Trophoblast cell (in vitro differentiated cells and primary cell): ENCODE results near the gene HTT-AS.
A peak's percentile ranks its signal among the peaks of the same experiment; 100 is the strongest.

ENCODE experiments used
- DNase-seq, 2 donors: peaks; one replicate each; pipeline ENCODE4 v3.0.0-alpha.2; 2016
- H2AFZ ChIP-seq: 2 replicates; pipeline ENCODE4 v1.6.1; 2013; ENCODE audit warnings: low read length, moderate library complexity, mild to moderate bottlenecking; ENCODE audit not compliant: insufficient read depth, poor library complexity
- H2AK5ac ChIP-seq: 2 replicates; pipeline ENCODE4 v1.6.1; 2013; ENCODE audit warnings: mild to moderate bottlenecking, low read length
- H2BK120ac ChIP-seq: 2 replicates; pipeline ENCODE4 v1.6.1; 2013; ENCODE audit warnings: low read length, mild to moderate bottlenecking, moderate library complexity; ENCODE audit not compliant: insufficient read depth, poor library complexity
- H2BK12ac ChIP-seq: 2 replicates; pipeline ENCODE4 v1.6.1; 2013; ENCODE audit warnings: mild to moderate bottlenecking, low read length, moderate library complexity
- H2BK5ac ChIP-seq: 2 replicates; pipeline ENCODE4 v1.6.1; 2013; ENCODE audit warnings: low read length, low read depth, moderate library complexity, mild to moderate bottlenecking; ENCODE audit not compliant: poor library complexity
- H3K14ac ChIP-seq: 2 replicates; pipeline ENCODE4 v1.6.1; 2013; ENCODE audit warnings: mild to moderate bottlenecking, low read length
- H3K18ac ChIP-seq: 2 replicates; pipeline ENCODE4 v1.6.1; 2013; ENCODE audit warnings: mild to moderate bottlenecking, low read length
- H3K23ac ChIP-seq: 2 replicates; pipeline ENCODE4 v1.6.1; 2013; ENCODE audit warnings: low read length
- H3K27ac ChIP-seq: 2 replicates; pipeline ENCODE4 v1.5.1; 2013; ENCODE audit warnings: low read depth, mild to moderate bottlenecking, inconsistent platforms, low read length, moderate library complexity
- H3K27me3 ChIP-seq: 2 replicates; pipeline ENCODE4 v1.6.1; 2013; ENCODE audit warnings: inconsistent platforms, mild to moderate bottlenecking, low read length, moderate library complexity; ENCODE audit not compliant: insufficient read depth
- H3K36me3 ChIP-seq, 2 experiments: 1 replicate in 1 of 2; 2 replicates in 1 of 2; pipeline ENCODE4 v1.6.1; 2013; ENCODE audit warnings: low read length in 2 of 2, mild to moderate bottlenecking in 2 of 2, moderate library complexity in 1 of 2; ENCODE audit not compliant: insufficient read depth in 2 of 2, control insufficient read depth in 1 of 2
- H3K4ac ChIP-seq: 2 replicates; pipeline ENCODE4 v1.6.1; 2013; ENCODE audit warnings: low read depth, mild to moderate bottlenecking, low read length, moderate library complexity
- H3K4me1 ChIP-seq, 2 experiments: 1 replicate in 1 of 2; 2 replicates in 1 of 2; pipeline ENCODE4 v1.6.1; 2013; ENCODE audit warnings: low read length in 2 of 2, mild to moderate bottlenecking in 2 of 2, moderate library complexity in 1 of 2; ENCODE audit not compliant: insufficient read depth in 2 of 2, control insufficient read depth in 1 of 2
- H3K4me2 ChIP-seq: 2 replicates; pipeline ENCODE4 v1.6.1; 2013; ENCODE audit warnings: inconsistent platforms, mild to moderate bottlenecking, low read length, moderate library complexity
- H3K4me3 ChIP-seq: 2 replicates; pipeline ENCODE4 v1.5.1; 2013; ENCODE audit warnings: mild to moderate bottlenecking, low read depth, low read length, inconsistent platforms
- H3K79me1 ChIP-seq: one replicate; pipeline ENCODE4 v1.6.1; 2013; ENCODE audit warnings: low read length
- H3K79me2 ChIP-seq: 2 replicates; pipeline ENCODE4 v1.6.1; 2013; ENCODE audit warnings: low read length, mild to moderate bottlenecking; ENCODE audit not compliant: control insufficient read depth, insufficient read depth, poor library complexity
- H3K9ac ChIP-seq: 2 replicates; pipeline ENCODE4 v1.6.1; 2013; ENCODE audit warnings: mild to moderate bottlenecking, low read length
- H3K9me3 ChIP-seq: 2 replicates; pipeline ENCODE4 v1.6.1; 2013; ENCODE audit warnings: low read depth, mild to moderate bottlenecking, control low read depth, inconsistent platforms, low read length; ENCODE audit not compliant: insufficient read depth
- H4K12ac ChIP-seq: 2 replicates; pipeline ENCODE4 v1.6.1; 2013; ENCODE audit warnings: low read depth, mild to moderate bottlenecking, low read length, moderate library complexity
- H4K8ac ChIP-seq: 2 replicates; pipeline ENCODE4 v1.6.1; 2013; ENCODE audit warnings: low read depth, mild to moderate bottlenecking, low read length, moderate library complexity
- H4K91ac ChIP-seq: one replicate; pipeline ENCODE4 v1.6.1; 2013; ENCODE audit warnings: low read depth, mild to moderate bottlenecking, low read length, moderate library complexity
- WGBS: extraction: QIAGEN DNeasy Blood & Tissue Kit; methylation state at CpG from one replicate; pipeline ENCODE4 v1.1.7; 2013; ENCODE audit warnings: missing lambda C conversion rate; ENCODE audit not compliant: insufficient read length, insufficient coverage; ENCODE audit errors: extremely low coverage; 5-methylcytosine and 5-hydroxymethylcytosine counted together

HTT-AS gene

DNA sequence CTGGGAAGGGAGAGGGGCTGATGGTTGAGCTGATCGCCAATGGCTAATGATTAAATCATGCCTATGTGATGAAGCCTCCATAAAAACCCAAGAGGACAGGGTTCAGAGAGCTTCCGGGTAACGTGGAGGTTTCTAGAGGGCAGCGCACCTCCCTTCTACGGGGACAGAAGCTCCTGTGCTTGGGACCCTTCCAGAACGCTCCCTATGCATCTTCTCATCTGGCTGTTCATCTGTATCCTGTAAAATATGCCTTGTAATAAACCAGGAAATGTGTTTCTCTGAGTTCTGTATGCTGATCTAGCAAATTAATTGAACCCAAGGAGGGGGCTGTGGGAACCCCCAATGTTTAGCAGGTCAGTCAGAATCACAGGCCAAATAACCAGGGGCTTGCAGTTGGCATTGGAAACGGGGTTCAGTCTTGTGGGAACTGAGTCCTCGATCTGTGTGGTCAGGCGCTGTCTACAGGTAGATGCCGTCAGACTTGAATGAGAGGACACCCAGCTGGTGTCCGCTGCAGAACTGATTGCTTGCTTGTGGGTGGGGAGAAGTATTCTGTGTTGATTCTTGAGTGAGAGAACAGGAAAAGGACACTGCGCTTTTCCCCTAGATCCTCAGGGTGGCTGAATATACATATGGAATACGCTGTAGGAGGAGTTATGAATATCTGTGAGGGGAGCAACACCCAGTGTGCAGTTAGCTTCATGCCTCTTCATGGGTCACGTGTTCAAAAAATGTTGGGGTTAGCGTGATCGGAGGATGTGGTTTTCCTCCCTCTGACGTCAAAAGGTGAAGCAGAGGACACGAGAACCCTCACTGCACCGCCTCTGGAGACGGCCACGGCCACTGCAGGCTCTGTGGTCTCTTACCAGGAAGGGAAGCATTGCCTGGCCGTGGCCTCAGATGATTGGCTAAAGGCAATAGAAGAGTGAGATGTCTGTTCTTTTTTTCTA is 29.2 kb downstream of the HTT-AS start:
- H3K4me1 ChIP-seq: peaks cover 7 to 8% of the 10 kb centered on the region in 2 experiments
- no peak overlapping the region for H3K4ac ChIP-seq
- no peak overlapping the region for H2BK120ac ChIP-seq
- no peak overlapping the region for H3K27ac ChIP-seq
- no peaks in the 10 kb centered on the region for H3K79me2 ChIP-seq
- H2AFZ ChIP-seq: no peak overlapping the region
- H4K8ac ChIP-seq: no peak overlapping the region
- no peak overlapping the region for H3K4me2 ChIP-seq
- H3K18ac ChIP-seq: no peak overlapping the region
- no peaks in the 10 kb centered on the region for H3K36me3 ChIP-seq
- H3K4me3 ChIP-seq: no peak overlapping the region
- no CpG with 5 or more reads among the region's 22 CpGs for WGBS
- H3K27me3 ChIP-seq: no peaks in the 10 kb centered on the region
- no peak overlapping the region for H2BK12ac ChIP-seq
- no peaks in the 10 kb centered on the region for H3K79me1 ChIP-seq
- H4K12ac ChIP-seq: no peak overlapping the region
- H3K9ac ChIP-seq: no peak overlapping the region
- no peak overlapping the region for H3K14ac ChIP-seq
- peak in 1 of 2 donors; percentile 35 for DNase-seq
- no peak overlapping the region for H2BK5ac ChIP-seq
- H4K91ac ChIP-seq: no peak overlapping the region
- H3K9me3 ChIP-seq: peaks cover 2% of the 10 kb centered on the region
- H2AK5ac ChIP-seq: no peak overlapping the region
- H3K23ac ChIP-seq: no peak overlapping the region

DNA sequence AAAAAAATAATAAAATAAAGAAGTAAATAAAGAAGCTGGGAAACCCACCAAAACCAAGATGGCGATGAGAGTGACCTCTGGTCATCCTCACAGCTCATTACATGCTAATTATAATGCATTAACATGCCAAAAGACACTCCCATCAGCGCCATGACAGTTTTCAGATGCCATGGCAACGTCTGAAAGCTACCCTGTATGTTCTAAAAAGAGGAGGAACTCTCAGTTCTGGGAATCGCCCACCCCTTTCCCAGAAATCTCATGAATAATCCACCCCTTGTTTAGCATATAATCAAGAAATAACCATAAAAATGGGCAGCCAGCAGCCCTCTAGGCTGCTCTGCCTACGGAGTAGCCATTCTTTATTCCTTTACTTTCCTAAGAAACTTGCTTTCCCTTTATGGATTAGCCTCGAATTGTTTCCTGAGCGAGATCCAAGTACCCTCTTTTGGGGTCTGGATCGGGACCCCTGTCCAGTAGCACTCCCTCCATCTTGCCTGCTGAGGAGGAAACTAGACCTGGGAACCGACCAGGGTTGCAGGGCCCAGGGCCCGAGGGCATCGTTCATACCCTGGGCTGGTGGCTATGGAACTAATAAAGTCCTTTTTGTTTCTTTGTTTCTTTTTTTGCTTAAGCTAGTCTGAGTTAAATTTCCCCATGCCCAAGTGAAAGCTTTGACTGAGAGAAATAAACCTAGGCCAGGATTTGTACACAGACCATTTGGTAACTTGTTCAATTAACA is 30.9 kb downstream of the HTT-AS start:
- H2BK12ac ChIP-seq: peak overlapping the region; percentile 39
- H4K8ac ChIP-seq: no peak overlapping the region
- no peak overlapping the region for H2BK5ac ChIP-seq
- no peaks in the 10 kb centered on the region for H3K79me2 ChIP-seq
- H3K9ac ChIP-seq: no peak overlapping the region
- H2BK120ac ChIP-seq: no peak overlapping the region
- no peak overlapping the region for H3K4ac ChIP-seq
- DNase-seq: no peak
- no peak overlapping the region for H4K12ac ChIP-seq
- peak overlapping the region; percentile 33 for H3K14ac ChIP-seq
- no peaks in the 10 kb centered on the region for H3K79me1 ChIP-seq
- peaks cover 2% of the 10 kb centered on the region for H3K9me3 ChIP-seq
- H3K4me2 ChIP-seq: no peak overlapping the region
- H4K91ac ChIP-seq: no peak overlapping the region
- H3K23ac ChIP-seq: no peak overlapping the region
- H3K4me3 ChIP-seq: no peak overlapping the region
- no peak overlapping the region for H3K27ac ChIP-seq
- no peaks in the 10 kb centered on the region for H3K27me3 ChIP-seq
- no peak overlapping the region for H3K18ac ChIP-seq
- no peak overlapping the region for H2AFZ ChIP-seq
- no peak overlapping the region for H2AK5ac ChIP-seq
- H3K36me3 ChIP-seq: no peaks in the 10 kb centered on the region
- H3K4me1 ChIP-seq: peaks cover 7 to 8% of the 10 kb centered on the region in 2 experiments
- no CpG with 5 or more reads among the region's 11 CpGs for WGBS

DNA sequence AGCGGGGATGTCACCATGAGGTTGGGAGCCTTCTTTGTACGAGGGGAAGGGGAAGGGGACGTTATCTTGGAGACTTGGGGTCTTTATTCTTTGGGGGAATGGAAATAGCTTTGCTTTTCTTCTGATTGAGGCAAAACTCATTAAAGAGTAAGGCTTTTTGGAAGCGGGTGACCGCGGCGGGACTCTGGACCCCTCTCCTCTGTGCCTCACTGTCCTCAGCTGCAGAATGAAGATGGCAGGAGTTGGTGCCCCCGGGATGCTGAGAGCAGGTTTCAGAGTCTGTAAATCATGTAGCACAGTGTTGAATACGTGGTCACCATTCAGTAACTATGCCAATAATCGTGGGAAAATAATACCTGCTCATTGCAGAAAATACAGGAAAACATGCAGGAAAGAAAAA is 32.1 kb downstream of the HTT-AS start:
- H3K9ac ChIP-seq: no peak overlapping the region
- H3K18ac ChIP-seq: no peak overlapping the region
- H2BK12ac ChIP-seq: no peak overlapping the region
- no peak overlapping the region for H2BK5ac ChIP-seq
- no peak overlapping the region for H2AFZ ChIP-seq
- no peak overlapping the region for H2BK120ac ChIP-seq
- WGBS: no CpG with 5 or more reads among the region's 10 CpGs
- no peak overlapping the region for H3K23ac ChIP-seq
- H2AK5ac ChIP-seq: no peak overlapping the region
- DNase-seq: no peak
- no peak overlapping the region for H4K8ac ChIP-seq
- H3K14ac ChIP-seq: no peak overlapping the region
- H3K27me3 ChIP-seq: no peaks in the 10 kb centered on the region
- no peak overlapping the region for H3K4me3 ChIP-seq
- H3K4me2 ChIP-seq: no peak overlapping the region
- peaks cover 2% of the 10 kb centered on the region for H3K9me3 ChIP-seq
- no peak overlapping the region for H3K27ac ChIP-seq
- peaks cover 7 to 8% of the 10 kb centered on the region in 2 experiments for H3K4me1 ChIP-seq
- H3K4ac ChIP-seq: no peak overlapping the region
- no peaks in the 10 kb centered on the region for H3K79me1 ChIP-seq
- no peaks in the 10 kb centered on the region for H3K36me3 ChIP-seq
- H4K12ac ChIP-seq: no peak overlapping the region
- no peaks in the 10 kb centered on the region for H3K79me2 ChIP-seq
- H4K91ac ChIP-seq: no peak overlapping the region

DNA sequence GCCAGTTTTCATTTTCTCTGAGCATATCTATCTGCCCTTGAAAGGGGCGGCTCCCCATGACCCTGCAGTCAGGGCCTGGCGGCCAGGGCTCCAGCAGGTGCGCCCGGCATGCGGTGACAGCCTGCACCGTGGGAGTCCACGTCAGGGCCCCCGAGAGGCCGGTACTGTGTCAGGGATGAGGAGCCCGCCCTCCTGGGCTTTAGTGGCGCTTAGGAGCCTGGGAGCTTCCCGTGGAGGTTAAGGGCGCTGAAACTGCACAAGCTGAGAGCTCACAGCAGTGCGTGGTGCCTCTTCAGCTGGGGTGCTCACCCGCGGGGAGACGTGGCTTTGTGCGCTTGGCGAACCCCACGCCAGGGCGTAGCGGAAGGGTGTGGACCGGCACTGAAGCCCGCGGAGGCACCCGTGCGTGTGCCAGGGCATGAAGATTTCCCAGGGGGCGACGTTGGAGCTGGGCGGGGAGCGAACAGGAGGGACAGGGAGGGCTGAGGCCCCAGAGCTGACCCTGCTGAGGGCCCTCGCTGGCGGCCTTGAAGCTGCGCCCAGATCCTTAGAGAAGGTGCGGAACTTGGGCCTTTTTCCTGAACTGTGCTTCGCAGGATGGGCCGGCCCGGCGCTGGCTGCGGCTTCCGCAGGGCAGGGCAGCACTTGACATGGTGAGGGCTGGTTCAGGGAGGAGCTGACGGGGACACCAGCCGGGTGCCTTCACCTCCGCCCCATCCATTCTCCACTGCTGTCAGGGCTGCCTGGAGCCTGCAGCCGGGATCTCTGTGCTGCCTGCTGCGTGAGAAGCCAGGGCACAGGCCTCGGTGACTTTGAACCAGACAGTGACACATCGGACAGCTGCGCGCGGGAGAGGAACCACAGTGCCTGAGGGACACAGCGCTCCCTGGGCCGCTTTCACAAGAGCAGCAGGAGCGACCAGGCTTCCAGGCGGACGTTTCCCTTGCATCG is 32.9 kb downstream of the HTT-AS start:
- Histone ChIP-seq H3K79me2 (no peaks in the 10 kb centered on the region), H3K9me3 (peaks cover 3% of the 10 kb centered on the region), H3K27ac (no peak overlapping the region), H3K4ac (no peak overlapping the region), H3K23ac (no peak overlapping the region), H4K91ac (no peak overlapping the region), H3K79me1 (no peaks in the 10 kb centered on the region), H2AFZ (no peak overlapping the region), H3K4me3 (peak overlapping the region; percentile 8), H3K14ac (no peak overlapping the region), H2AK5ac (no peak overlapping the region), H4K12ac (no peak overlapping the region), H3K4me2 (no peak overlapping the region), H4K8ac (no peak overlapping the region), H2BK5ac (no peak overlapping the region), H3K18ac (no peak overlapping the region), H3K27me3 (no peaks in the 10 kb centered on the region), H2BK120ac (no peak overlapping the region), H2BK12ac (no peak overlapping the region), H3K4me1 (peaks cover 7 to 8% of the 10 kb centered on the region in 2 experiments), H3K9ac (no peak overlapping the region), H3K36me3 (no peaks in the 10 kb centered on the region)
- DNase-seq: peak; percentile 98
- no CpG with 5 or more reads among the region's 57 CpGs for WGBS
